VCaP (cell line): ENCODE data around the gene FPR2.

ENCODE experiments used
- H3K27ac ChIP-seq: fragments of 450-650 bp; 2 replicates; pipeline ENCODE4 v1.5.1; 2017
- CTCF ChIP-seq: fragments of 450-650 bp; conservative IDR thresholded peaks from 2 replicates; pipeline ENCODE4 v1.5.1; 2017; ENCODE audit warnings: mild to moderate bottlenecking, moderate library complexity

The FPR2 gene

GRCh38 chr19:51808333-51808986, 47.5 kb downstream of the FPR2 start:
- peak overlapping the region; percentile 72 for H3K27ac ChIP-seq
- TF ChIP-seq CTCF = peak; percentile 66

- no peak for TF ChIP-seq CTCF
- H3K27ac ChIP-seq = peak overlapping the region; percentile 72; the same call in 1 of the 2 replicates
These were observed 48.8 kb downstream of the FPR2 start for GRCh38 chr19:51809787-51810186.

GRCh38 chr19:51810223-51810622, 49.2 kb downstream of the FPR2 start:
- H3K27ac ChIP-seq = peak overlapping the region; percentile 72; the same call in 1 of the 2 replicates
- TF ChIP-seq CTCF = peak; percentile 69

- TF ChIP-seq CTCF = no peak
These were observed 50.4 kb downstream of the FPR2 start for GRCh38 chr19:51811344-51811743.

GRCh38 chr19:51815043-51815442, 54.1 kb downstream of the FPR2 start:
- H3K27ac ChIP-seq = no peak overlapping the region
- no peak for TF ChIP-seq CTCF

More at GRCh38 chr19:51811344-51811743, 50.4 kb downstream of the FPR2 start:
- H3K27ac ChIP-seq = no peak overlapping the region

GRCh38 chr19:51816711-51817110, 55.7 kb downstream of the FPR2 start:
- no peak overlapping the region for H3K27ac ChIP-seq
- TF ChIP-seq CTCF = no peak

- no peak for TF ChIP-seq CTCF
- no peak overlapping the region for H3K27ac ChIP-seq
These were observed 59.0 kb downstream of the FPR2 start for GRCh38 chr19:51820011-51820410.
